GM18520 (cell line): ENCODE data around the gene SMAD6.
"Not testable (repeated sequence)": the region's sequence is repeated elsewhere in the genome, so short reads cannot be mapped to it uniquely, and the experiment has no call there.

ENCODE experiments used
- ATAC-seq: cut with Tn5 transposase; IDR thresholded peaks from one replicate; pipeline ENCODE4 v1.9.1; 2021; ENCODE audit not compliant: unreplicated experiment

The SMAD6 gene

GRCh38 chr15:66674756-66675155, 27.3 kb upstream of the SMAD6 start:
- no peak for ATAC-seq

GRCh38 chr15:66675446-66675845, 26.6 kb upstream of the SMAD6 start:
- ATAC-seq, result no peak

GRCh38 chr15:66677336-66677735, 24.7 kb upstream of the SMAD6 start:
- ATAC-seq, result no peak

GRCh38 chr15:66679061-66679656, 22.9 kb upstream of the SMAD6 start:
- ATAC-seq, result no peak

- no peak for ATAC-seq
Measured at GRCh38 chr15:66679657-66680108, 22.4 kb upstream of the SMAD6 start.

GRCh38 chr15:66680502-66680901, 21.5 kb upstream of the SMAD6 start:
- no peak for ATAC-seq

- no peak for ATAC-seq
Measured at GRCh38 chr15:66681395-66681794, 20.6 kb upstream of the SMAD6 start.

- ATAC-seq, result no peak
Measured at GRCh38 chr15:66682246-66682645, 19.8 kb upstream of the SMAD6 start.

GRCh38 chr15:66682865-66683264, 19.2 kb upstream of the SMAD6 start:
- ATAC-seq, result no peak

GRCh38 chr15:66684136-66684681, 17.8 kb upstream of the SMAD6 start:
- no peak for ATAC-seq

GRCh38 chr15:66685638-66686150, 16.3 kb upstream of the SMAD6 start:
- no peak for ATAC-seq

- not testable (repeated sequence) for ATAC-seq
Measured at GRCh38 chr15:66690912-66691311, 11.1 kb upstream of the SMAD6 start.

GRCh38 chr15:66691727-66692126, 10.3 kb upstream of the SMAD6 start:
- ATAC-seq, result no peak

GRCh38 chr15:66692391-66692790, 9.6 kb upstream of the SMAD6 start:
- ATAC-seq, result no peak

GRCh38 chr15:66692808-66693596, 9.0 kb upstream of the SMAD6 start:
- no peak for ATAC-seq

- no peak for ATAC-seq
Measured at GRCh38 chr15:66696770-66697169, 5.3 kb upstream of the SMAD6 start.

- ATAC-seq, result no peak
Measured at GRCh38 chr15:66698318-66698961, 3.6 kb upstream of the SMAD6 start.

- ATAC-seq, result no peak
Measured at GRCh38 chr15:66698971-66699370, 3.1 kb upstream of the SMAD6 start.

- no peak for ATAC-seq
Measured at GRCh38 chr15:66700412-66700801, 1.6 kb upstream of the SMAD6 start.

- peak; percentile 49 for ATAC-seq
Measured at GRCh38 chr15:66700802-66701421, 1.1 kb upstream of the SMAD6 start.

- ATAC-seq, result peak; percentile 4
Measured at GRCh38 chr15:66701422-66702034, 508 bp upstream of the SMAD6 start.
